Hepatocyte (in vitro differentiated cells): ENCODE data around the gene KIF3A. TPM values are rescaled to one million over a fixed set of nuclear protein-coding genes. Genes with fewer than 3 reads are reported as not detected.

ENCODE experiments used
- DNase-seq: peaks from one replicate; pipeline ENCODE4 v3.0.0-alpha.2; 2016; ENCODE audit warnings: low spot score
- H2AFZ ChIP-seq: fragments of 200-600 bp; sonication (generic); 2 replicates; pipeline ENCODE4 v1.6.0; 2016; ENCODE audit warnings: antibody characterized with exemption, mild to moderate bottlenecking
- H3K27ac ChIP-seq: fragments of 200-600 bp; sonication (generic); 2 replicates; pipeline ENCODE4 v1.5.1; 2016; ENCODE audit warnings: mild to moderate bottlenecking
- H3K27me3 ChIP-seq: fragments of 200-600 bp; sonication (generic); 2 replicates; pipeline ENCODE4 v1.6.1; 2016
- H3K36me3 ChIP-seq: fragments of 200-600 bp; sonication (generic); replicated peaks from 2 replicates; pipeline ENCODE4 v1.5.1; 2016; ENCODE audit warnings: low read depth; ENCODE audit not compliant: insufficient read depth
- H3K4me1 ChIP-seq: fragments of 200-600 bp; sonication (generic); 2 replicates; pipeline ENCODE4 v1.5.1; 2016; ENCODE audit warnings: mild to moderate bottlenecking, moderate library complexity; ENCODE audit not compliant: insufficient read depth
- H3K4me2 ChIP-seq: fragments of 200-600 bp; sonication (generic); 2 replicates; pipeline ENCODE4 v1.6.0; 2016
- H3K4me3 ChIP-seq: fragments of 200-600 bp; sonication (generic); 2 replicates; pipeline ENCODE4 v1.5.1; 2016; ENCODE audit warnings: mild to moderate bottlenecking
- H3K79me2 ChIP-seq: fragments of 200-600 bp; sonication (generic); 2 replicates; pipeline ENCODE4 v1.6.0; 2017; ENCODE audit warnings: mild to moderate bottlenecking
- H3K9me2 ChIP-seq: fragments of 200-600 bp; sonication (generic); replicated peaks from 2 replicates; pipeline ENCODE4 v1.6.0; 2017; ENCODE audit warnings: mild to moderate bottlenecking; ENCODE audit not compliant: insufficient read depth
- H3K9me3 ChIP-seq: fragments of 200-600 bp; sonication (generic); 2 replicates; pipeline ENCODE4 v1.5.1; 2016; ENCODE audit warnings: low read depth, mild to moderate bottlenecking
- H4K20me1 ChIP-seq: fragments of 200-600 bp; sonication (generic); 2 replicates; pipeline ENCODE4 v1.6.0; 2016; ENCODE audit warnings: mild to moderate bottlenecking; ENCODE audit not compliant: insufficient read depth, poor library complexity, severe bottlenecking
- EZH2 ChIP-seq: fragments of 200-600 bp; sonication (generic); IDR thresholded peaks from 2 replicates; pipeline ENCODE4 v1.6.1; 2016; ENCODE audit warnings: antibody characterized with exemption, mild to moderate bottlenecking, borderline replicate concordance
- EZH2phosphoT487 ChIP-seq: fragments of 200-600 bp; sonication (generic); IDR thresholded peaks from one replicate; pipeline ENCODE4 v1.6.1; 2018; ENCODE audit warnings: antibody characterized with exemption, mild to moderate bottlenecking, low read depth, moderate library complexity; ENCODE audit not compliant: unreplicated experiment, severe bottlenecking
- WGBS: methylation state at CpG from one replicate; pipeline ENCODE4 v1.1.6; 2016; ENCODE audit warnings: low lambda C conversion rate; ENCODE audit errors: missing lambda C conversion rate; 5-methylcytosine and 5-hydroxymethylcytosine counted together
- polyA plus RNA-seq: library from polyadenylated mRNA; unstranded; fragments of >200 nt; fragmentation: Nextera tagmentation; extraction: Ambion mirVana; gene quantifications from 2 replicates; pipeline ENCODE4 v1.2.1, GENCODE V29; 2016
- total RNA-seq: library from RNA; depleted of rRNA; stranded (reverse); fragments of >200 nt; gene quantifications from 2 replicates; pipeline ENCODE4 v1.2.3, GENCODE V29; 2014
- TF ChIP-seq, protein P1 (sequence below): fragments of 200-600 bp; sonication (generic); IDR thresholded peaks from 2 replicates; pipeline ENCODE4 v1.5.1; 2016; ENCODE audit warnings: antibody characterized with exemption, mild to moderate bottlenecking; ENCODE audit not compliant: poor library complexity

The KIF3A gene
- total and polyA plus RNA-seq, 2 experiments from 2014 or later = 9.2 to 12.6 TPM

DNA sequence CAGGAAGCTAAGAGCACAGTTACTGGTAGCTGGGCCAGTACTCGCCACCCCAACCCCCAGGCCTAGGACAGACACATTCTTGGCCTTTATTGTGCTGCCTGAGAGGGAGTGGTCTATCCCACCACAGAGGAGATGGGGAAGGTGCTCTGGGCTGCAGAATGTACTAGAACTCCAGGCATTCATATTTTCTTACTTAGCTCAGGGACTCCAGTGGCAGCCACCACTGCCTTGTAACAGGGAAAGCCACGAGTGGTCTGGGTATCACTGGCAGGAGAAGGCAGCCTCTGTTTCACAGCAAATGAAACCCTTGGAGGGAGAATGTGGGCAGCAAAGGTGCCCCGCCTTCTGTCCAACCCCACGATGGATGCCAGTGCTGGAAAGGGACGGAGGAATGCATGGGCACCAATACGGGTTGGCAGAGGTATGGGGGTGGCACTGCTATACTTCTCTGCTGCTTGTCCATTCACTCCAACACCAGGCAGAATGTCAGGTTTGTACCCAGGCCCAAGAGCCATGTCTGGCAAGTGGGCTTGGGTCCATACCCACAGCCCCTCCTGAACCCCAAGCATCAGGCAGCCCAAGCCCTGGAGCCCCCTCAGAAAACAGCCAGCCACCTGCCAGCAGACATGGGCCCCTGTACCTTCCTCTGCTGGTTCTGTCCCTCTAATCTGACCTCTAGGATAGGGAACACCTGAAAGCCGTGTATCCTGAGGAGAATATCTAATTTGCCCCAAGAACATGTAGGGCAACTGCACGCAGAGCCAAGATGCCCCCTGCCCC, 35.1 kb upstream of the KIF3A start:
- H3K9me2 ChIP-seq = no peaks in the 10 kb centered on the region
- no peak overlapping the region for H3K27ac ChIP-seq
- 88% methylated on average over 8 of the region's 8 CpGs for WGBS
- H3K9me3 ChIP-seq = no peaks in the 10 kb centered on the region
- no peak overlapping the region for H3K4me3 ChIP-seq
- peaks cover 15% of the 10 kb centered on the region for H3K4me1 ChIP-seq
- peaks cover 84% of the 10 kb centered on the region for H3K79me2 ChIP-seq
- H4K20me1 ChIP-seq = peaks cover 9% of the 10 kb centered on the region
- TF ChIP-seq, protein P1, sequence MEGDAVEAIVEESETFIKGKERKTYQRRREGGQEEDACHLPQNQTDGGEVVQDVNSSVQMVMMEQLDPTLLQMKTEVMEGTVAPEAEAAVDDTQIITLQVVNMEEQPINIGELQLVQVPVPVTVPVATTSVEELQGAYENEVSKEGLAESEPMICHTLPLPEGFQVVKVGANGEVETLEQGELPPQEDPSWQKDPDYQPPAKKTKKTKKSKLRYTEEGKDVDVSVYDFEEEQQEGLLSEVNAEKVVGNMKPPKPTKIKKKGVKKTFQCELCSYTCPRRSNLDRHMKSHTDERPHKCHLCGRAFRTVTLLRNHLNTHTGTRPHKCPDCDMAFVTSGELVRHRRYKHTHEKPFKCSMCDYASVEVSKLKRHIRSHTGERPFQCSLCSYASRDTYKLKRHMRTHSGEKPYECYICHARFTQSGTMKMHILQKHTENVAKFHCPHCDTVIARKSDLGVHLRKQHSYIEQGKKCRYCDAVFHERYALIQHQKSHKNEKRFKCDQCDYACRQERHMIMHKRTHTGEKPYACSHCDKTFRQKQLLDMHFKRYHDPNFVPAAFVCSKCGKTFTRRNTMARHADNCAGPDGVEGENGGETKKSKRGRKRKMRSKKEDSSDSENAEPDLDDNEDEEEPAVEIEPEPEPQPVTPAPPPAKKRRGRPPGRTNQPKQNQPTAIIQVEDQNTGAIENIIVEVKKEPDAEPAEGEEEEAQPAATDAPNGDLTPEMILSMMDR = no peak
- TF ChIP-seq EZH2 (no peak), EZH2phosphoT487 (no peak)
- no peaks in the 10 kb centered on the region for H3K36me3 ChIP-seq
- no peaks in the 10 kb centered on the region for H3K27me3 ChIP-seq
- no peak for DNase-seq
- no peak overlapping the region for H2AFZ ChIP-seq
- no peak overlapping the region for H3K4me2 ChIP-seq

DNA sequence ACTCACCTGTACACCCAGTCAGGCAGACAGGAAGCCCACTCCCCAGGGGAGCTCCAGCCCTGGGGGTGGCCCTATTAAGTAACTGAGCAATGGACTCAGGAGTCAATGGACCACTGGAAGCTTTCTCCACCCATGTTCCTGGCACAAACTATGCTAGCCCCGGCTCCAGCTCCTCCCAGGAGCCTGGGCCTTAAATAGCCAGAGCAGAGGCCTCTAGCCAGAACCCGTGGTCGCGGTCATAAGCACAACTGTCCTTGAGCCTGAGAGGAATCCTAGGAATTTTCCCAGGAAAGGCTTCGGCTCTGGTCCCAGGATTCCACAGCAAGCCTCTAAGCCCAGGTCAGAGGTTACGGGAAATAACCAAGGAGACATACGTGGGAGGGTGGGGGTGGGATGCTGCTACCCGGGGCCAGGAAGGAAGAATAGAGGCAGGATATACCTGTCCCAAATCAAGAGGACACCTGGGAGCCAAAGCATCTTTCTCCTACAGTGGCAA, 34.2 kb upstream of the KIF3A start:
- Histone ChIP-seq H3K4me2 (no peak overlapping the region), H3K27me3 (no peaks in the 10 kb centered on the region), H2AFZ (no peak overlapping the region), H3K79me2 (peaks cover 92% of the 10 kb centered on the region), H3K36me3 (no peaks in the 10 kb centered on the region), H4K20me1 (peaks cover 9% of the 10 kb centered on the region), H3K27ac (no peak overlapping the region), H3K9me3 (no peaks in the 10 kb centered on the region), H3K9me2 (no peaks in the 10 kb centered on the region), H3K4me3 (no peak overlapping the region), H3K4me1 (peaks cover 15% of the 10 kb centered on the region)
- no peak for TF ChIP-seq EZH2
- DNase-seq = no peak
- WGBS = 40% methylated on average over 7 of the region's 8 CpGs

DNA sequence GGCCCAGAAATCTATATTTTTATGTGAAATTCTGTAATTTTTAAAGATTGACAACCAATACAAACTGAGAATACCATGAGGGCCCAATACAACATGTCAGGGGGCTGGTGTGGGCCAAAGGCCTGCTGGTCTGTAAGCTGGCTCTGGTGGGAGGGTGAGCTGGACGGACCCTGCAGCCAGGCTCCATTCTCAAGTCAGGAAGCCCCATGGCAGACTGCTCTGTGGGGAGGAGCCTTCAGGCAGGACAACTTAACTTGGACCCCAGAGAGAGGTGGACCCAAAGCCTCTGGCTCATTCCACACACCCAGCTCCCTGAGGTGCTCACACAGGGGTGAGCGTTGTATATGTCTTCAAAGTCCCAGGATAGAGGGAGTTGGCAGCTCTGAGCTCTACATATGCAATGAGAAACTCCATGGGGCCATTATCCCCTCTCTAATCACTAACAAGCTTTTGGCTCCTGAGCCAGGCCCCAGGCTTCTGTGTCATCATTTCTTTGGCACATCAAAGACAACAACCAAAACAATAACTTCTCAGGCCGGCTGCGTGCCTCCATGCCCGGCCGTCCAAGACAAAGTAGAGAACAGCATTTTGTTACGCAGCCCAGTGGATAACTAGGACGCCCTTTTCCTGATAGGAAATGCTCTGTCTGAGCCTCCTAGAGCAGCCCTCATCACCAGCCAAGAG, 33.3 kb upstream of the KIF3A start:
- Histone ChIP-seq H3K4me1 (peaks cover 7% of the 10 kb centered on the region), H3K27me3 (no peaks in the 10 kb centered on the region), H4K20me1 (peaks cover 9% of the 10 kb centered on the region), H3K4me2 (no peak overlapping the region), H3K9me3 (no peaks in the 10 kb centered on the region), H3K79me2 (peaks cover 90% of the 10 kb centered on the region), H3K4me3 (no peak overlapping the region), H3K27ac (no peak overlapping the region), H3K36me3 (no peaks in the 10 kb centered on the region), H3K9me2 (no peaks in the 10 kb centered on the region), H2AFZ (no peak overlapping the region)
- 92% methylated on average over 8 of the region's 8 CpGs for WGBS
- TF ChIP-seq EZH2phosphoT487 = no peak
- TF ChIP-seq, protein P1 = no peak
- TF ChIP-seq EZH2 = no peak
- no peak for DNase-seq

DNA sequence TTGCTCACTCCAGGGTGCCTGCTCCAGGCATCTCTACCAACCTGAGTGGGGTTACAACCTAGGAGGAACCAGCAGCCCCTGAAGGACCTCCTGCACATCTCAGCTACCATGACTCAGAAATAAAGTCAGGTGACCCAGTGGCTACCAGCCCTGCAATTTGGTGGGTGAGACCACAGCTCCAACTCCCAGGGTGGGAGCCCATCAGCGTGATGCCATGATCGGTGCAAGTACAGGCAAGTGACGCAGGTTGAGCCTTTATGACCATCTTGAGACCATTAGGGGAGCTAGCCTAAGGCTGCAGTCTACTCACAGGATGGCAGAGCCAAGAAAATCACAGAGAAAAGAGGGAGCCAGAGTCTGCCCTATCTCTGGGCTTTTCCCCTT, 31.1 kb upstream of the KIF3A start:
- H3K4me3 ChIP-seq = no peak overlapping the region

More for the DNA sequence above, 31.1 kb upstream of the KIF3A start:
- H2AFZ ChIP-seq = no peak overlapping the region
- H3K9me3 ChIP-seq = no peaks in the 10 kb centered on the region
- no peaks in the 10 kb centered on the region for H3K36me3 ChIP-seq
- 100% methylated on average over 3 of the region's 3 CpGs for WGBS
- H4K20me1 ChIP-seq = no peaks in the 10 kb centered on the region
- no peaks in the 10 kb centered on the region for H3K9me2 ChIP-seq
- no peak for TF ChIP-seq EZH2
- no peak for TF ChIP-seq EZH2phosphoT487
- TF ChIP-seq, protein P1 = no peak
- no peak for DNase-seq
- no peak overlapping the region for H3K4me2 ChIP-seq
- H3K27ac ChIP-seq = no peak overlapping the region
- H3K4me1 ChIP-seq = no peaks in the 10 kb centered on the region
- no peaks in the 10 kb centered on the region for H3K27me3 ChIP-seq
- H3K79me2 ChIP-seq = peaks cover 68% of the 10 kb centered on the region
